H1 (cell line): ENCODE results near the gene ANAPC10. TPM values are rescaled to one million over a fixed set of nuclear protein-coding genes. Genes with fewer than 3 reads are reported as not detected.

Experiments
- CHD2 ChIP-seq: IDR thresholded peaks from 2 replicates; pipeline ENCODE4 v1.6.1; 2012; ENCODE audit warnings: low read length, improper control_type of control experiment
- POLR2A ChIP-seq, 2 experiments: IDR thresholded peaks; 1 replicate in 1 of 2; 2 replicates in 1 of 2; pipeline ENCODE4 v1.6.1; 2011; ENCODE audit warnings: low read depth in 2 of 2, low read length in 2 of 2, mild to moderate bottlenecking in 2 of 2; ENCODE audit errors: control extremely low read depth in 1 of 2
- RBBP5 ChIP-seq: IDR thresholded peaks from 2 replicates; pipeline ENCODE4 v1.7.1; 2012; ENCODE audit warnings: low read depth, mild to moderate bottlenecking, inconsistent platforms, low read length, moderate library complexity, borderline replicate concordance
- YY1 ChIP-seq: IDR thresholded peaks from 2 replicates; pipeline ENCODE4 v1.6.1; 2011; ENCODE audit warnings: low read depth, mild to moderate bottlenecking, low read length
- ZNF274 ChIP-seq: IDR thresholded peaks from 2 replicates; pipeline ENCODE4 v1.7.0; 2012; ENCODE audit warnings: low read length, borderline replicate concordance; ENCODE audit errors: extremely low read depth
- polyA plus RNA-seq, 7 experiments: library from polyadenylated mRNA; depleted of rRNA in 3 of 7; stranded (reverse) in 5 of 7; unstranded in 2 of 7; fragments of >200 nt in 5 of 7; fragments of 200-250 nt in 2 of 7; gene quantifications; 1 replicate in 5 of 7; 2 replicates in 1 of 7; 4 replicates in 1 of 7; pipeline versions ENCODE4 v1.2.1 to v1.2.3, GENCODE V29; 2011 to 2013; ENCODE audit warnings: missing spikeins in 2 of 7, mixed read lengths in 2 of 7
- total RNA-seq: library from RNA; stranded (reverse); fragmentation: NEBNext Ultra II Directional; extraction: Animal tissue kit (Norgen Biotek cat#: 25700); gene quantifications from 2 replicates; pipeline ENCODE4 v1.2.1, GENCODE V29; 2021
- TF ChIP-seq, protein P1 (sequence below): fragments of 300-600 bp; sonication (generic); IDR thresholded peaks from 2 replicates; pipeline ENCODE4 v1.7.1; 2012; ENCODE audit warnings: low read length, moderate library complexity, mild to moderate bottlenecking, inconsistent platforms; ENCODE audit not compliant: insufficient replicate concordance
- TF ChIP-seq, protein P2 (sequence below), 3 experiments: IDR thresholded peaks; 1 replicate in 2 of 3; 2 replicates in 1 of 3; pipeline versions ENCODE4 v1.5.1 to v1.6.1; 2011; ENCODE audit warnings: low read length in 3 of 3, mild to moderate bottlenecking in 3 of 3, inconsistent platforms in 2 of 3, low read depth in 1 of 3, moderate library complexity in 1 of 3; ENCODE audit not compliant: insufficient read depth in 1 of 3; ENCODE audit errors: control extremely low read depth in 1 of 3
- TF ChIP-seq, protein P3 (sequence below): IDR thresholded peaks from 2 replicates; pipeline ENCODE4 v1.6.1; 2012; ENCODE audit warnings: low read length, inconsistent platforms

The ANAPC10 gene
- total and polyA plus RNA-seq, 2 of the 8 experiments (the other 6 are each of a cell fraction or from before 2014, with no cell fraction given), result 17.6 to 23.3 TPM

GRCh38 chr4:144968606-144969005 lies 129.4 kb downstream of the ANAPC10 start (continued):
- TF ChIP-seq, protein P1, sequence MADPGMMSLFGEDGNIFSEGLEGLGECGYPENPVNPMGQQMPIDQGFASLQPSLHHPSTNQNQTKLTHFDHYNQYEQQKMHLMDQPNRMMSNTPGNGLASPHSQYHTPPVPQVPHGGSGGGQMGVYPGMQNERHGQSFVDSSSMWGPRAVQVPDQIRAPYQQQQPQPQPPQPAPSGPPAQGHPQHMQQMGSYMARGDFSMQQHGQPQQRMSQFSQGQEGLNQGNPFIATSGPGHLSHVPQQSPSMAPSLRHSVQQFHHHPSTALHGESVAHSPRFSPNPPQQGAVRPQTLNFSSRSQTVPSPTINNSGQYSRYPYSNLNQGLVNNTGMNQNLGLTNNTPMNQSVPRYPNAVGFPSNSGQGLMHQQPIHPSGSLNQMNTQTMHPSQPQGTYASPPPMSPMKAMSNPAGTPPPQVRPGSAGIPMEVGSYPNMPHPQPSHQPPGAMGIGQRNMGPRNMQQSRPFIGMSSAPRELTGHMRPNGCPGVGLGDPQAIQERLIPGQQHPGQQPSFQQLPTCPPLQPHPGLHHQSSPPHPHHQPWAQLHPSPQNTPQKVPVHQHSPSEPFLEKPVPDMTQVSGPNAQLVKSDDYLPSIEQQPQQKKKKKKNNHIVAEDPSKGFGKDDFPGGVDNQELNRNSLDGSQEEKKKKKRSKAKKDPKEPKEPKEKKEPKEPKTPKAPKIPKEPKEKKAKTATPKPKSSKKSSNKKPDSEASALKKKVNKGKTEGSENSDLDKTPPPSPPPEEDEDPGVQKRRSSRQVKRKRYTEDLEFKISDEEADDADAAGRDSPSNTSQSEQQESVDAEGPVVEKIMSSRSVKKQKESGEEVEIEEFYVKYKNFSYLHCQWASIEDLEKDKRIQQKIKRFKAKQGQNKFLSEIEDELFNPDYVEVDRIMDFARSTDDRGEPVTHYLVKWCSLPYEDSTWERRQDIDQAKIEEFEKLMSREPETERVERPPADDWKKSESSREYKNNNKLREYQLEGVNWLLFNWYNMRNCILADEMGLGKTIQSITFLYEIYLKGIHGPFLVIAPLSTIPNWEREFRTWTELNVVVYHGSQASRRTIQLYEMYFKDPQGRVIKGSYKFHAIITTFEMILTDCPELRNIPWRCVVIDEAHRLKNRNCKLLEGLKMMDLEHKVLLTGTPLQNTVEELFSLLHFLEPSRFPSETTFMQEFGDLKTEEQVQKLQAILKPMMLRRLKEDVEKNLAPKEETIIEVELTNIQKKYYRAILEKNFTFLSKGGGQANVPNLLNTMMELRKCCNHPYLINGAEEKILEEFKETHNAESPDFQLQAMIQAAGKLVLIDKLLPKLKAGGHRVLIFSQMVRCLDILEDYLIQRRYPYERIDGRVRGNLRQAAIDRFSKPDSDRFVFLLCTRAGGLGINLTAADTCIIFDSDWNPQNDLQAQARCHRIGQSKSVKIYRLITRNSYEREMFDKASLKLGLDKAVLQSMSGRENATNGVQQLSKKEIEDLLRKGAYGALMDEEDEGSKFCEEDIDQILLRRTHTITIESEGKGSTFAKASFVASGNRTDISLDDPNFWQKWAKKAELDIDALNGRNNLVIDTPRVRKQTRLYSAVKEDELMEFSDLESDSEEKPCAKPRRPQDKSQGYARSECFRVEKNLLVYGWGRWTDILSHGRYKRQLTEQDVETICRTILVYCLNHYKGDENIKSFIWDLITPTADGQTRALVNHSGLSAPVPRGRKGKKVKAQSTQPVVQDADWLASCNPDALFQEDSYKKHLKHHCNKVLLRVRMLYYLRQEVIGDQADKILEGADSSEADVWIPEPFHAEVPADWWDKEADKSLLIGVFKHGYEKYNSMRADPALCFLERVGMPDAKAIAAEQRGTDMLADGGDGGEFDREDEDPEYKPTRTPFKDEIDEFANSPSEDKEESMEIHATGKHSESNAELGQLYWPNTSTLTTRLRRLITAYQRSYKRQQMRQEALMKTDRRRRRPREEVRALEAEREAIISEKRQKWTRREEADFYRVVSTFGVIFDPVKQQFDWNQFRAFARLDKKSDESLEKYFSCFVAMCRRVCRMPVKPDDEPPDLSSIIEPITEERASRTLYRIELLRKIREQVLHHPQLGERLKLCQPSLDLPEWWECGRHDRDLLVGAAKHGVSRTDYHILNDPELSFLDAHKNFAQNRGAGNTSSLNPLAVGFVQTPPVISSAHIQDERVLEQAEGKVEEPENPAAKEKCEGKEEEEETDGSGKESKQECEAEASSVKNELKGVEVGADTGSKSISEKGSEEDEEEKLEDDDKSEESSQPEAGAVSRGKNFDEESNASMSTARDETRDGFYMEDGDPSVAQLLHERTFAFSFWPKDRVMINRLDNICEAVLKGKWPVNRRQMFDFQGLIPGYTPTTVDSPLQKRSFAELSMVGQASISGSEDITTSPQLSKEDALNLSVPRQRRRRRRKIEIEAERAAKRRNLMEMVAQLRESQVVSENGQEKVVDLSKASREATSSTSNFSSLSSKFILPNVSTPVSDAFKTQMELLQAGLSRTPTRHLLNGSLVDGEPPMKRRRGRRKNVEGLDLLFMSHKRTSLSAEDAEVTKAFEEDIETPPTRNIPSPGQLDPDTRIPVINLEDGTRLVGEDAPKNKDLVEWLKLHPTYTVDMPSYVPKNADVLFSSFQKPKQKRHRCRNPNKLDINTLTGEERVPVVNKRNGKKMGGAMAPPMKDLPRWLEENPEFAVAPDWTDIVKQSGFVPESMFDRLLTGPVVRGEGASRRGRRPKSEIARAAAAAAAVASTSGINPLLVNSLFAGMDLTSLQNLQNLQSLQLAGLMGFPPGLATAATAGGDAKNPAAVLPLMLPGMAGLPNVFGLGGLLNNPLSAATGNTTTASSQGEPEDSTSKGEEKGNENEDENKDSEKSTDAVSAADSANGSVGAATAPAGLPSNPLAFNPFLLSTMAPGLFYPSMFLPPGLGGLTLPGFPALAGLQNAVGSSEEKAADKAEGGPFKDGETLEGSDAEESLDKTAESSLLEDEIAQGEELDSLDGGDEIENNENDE, result no peak
- TF ChIP-seq, protein P2, sequence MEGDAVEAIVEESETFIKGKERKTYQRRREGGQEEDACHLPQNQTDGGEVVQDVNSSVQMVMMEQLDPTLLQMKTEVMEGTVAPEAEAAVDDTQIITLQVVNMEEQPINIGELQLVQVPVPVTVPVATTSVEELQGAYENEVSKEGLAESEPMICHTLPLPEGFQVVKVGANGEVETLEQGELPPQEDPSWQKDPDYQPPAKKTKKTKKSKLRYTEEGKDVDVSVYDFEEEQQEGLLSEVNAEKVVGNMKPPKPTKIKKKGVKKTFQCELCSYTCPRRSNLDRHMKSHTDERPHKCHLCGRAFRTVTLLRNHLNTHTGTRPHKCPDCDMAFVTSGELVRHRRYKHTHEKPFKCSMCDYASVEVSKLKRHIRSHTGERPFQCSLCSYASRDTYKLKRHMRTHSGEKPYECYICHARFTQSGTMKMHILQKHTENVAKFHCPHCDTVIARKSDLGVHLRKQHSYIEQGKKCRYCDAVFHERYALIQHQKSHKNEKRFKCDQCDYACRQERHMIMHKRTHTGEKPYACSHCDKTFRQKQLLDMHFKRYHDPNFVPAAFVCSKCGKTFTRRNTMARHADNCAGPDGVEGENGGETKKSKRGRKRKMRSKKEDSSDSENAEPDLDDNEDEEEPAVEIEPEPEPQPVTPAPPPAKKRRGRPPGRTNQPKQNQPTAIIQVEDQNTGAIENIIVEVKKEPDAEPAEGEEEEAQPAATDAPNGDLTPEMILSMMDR (IDR thresholded peaks at IDR 0.05; ENCODE audit: control extremely low read depth in 1 of 3, insufficient read depth in 1 of 3, low read depth in 1 of 3, low read length in 3 of 3), result no peak
- TF ChIP-seq RBBP5, result no peak
- no peak for TF ChIP-seq POLR2A (IDR thresholded peaks at IDR 0.05; ENCODE audit: control extremely low read depth in 1 of 2, low read depth in 2 of 2, low read length in 2 of 2)
- TF ChIP-seq, protein P3, sequence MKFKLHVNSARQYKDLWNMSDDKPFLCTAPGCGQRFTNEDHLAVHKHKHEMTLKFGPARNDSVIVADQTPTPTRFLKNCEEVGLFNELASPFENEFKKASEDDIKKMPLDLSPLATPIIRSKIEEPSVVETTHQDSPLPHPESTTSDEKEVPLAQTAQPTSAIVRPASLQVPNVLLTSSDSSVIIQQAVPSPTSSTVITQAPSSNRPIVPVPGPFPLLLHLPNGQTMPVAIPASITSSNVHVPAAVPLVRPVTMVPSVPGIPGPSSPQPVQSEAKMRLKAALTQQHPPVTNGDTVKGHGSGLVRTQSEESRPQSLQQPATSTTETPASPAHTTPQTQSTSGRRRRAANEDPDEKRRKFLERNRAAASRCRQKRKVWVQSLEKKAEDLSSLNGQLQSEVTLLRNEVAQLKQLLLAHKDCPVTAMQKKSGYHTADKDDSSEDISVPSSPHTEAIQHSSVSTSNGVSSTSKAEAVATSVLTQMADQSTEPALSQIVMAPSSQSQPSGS, result no peak
- no peak for TF ChIP-seq CHD2
- no peak for TF ChIP-seq ZNF274
- TF ChIP-seq YY1, result no peak
